H9 (cell line): Measurements from ENCODE around the gene ZBTB38. TPM values are rescaled to one million over a fixed set of nuclear protein-coding genes. Genes with fewer than 3 reads are reported as not detected.

ENCODE experiments used
- DNase-seq: peaks from one replicate; pipeline ENCODE4 v3.0.0-alpha.2; 2017
- H2AFZ ChIP-seq: one replicate; pipeline ENCODE4 v1.6.1; 2013; ENCODE audit warnings: mild to moderate bottlenecking, low read length, control low read depth, moderate library complexity
- H2AK5ac ChIP-seq: 2 replicates; pipeline ENCODE4 v1.6.1; 2013; ENCODE audit warnings: low read length, control low read depth, mixed read lengths; ENCODE audit not compliant: insufficient read length
- H2BK120ac ChIP-seq: one replicate; pipeline ENCODE4 v1.6.1; 2013; ENCODE audit warnings: low read depth, mild to moderate bottlenecking, low read length, control low read depth, inconsistent platforms; ENCODE audit not compliant: poor library complexity, severe bottlenecking
- H2BK12ac ChIP-seq: 2 replicates; pipeline ENCODE4 v1.6.1; 2013; ENCODE audit warnings: low read length, control low read depth, mixed read lengths, low read depth; ENCODE audit not compliant: insufficient read length
- H2BK15ac ChIP-seq: 2 replicates; pipeline ENCODE4 v1.6.1; 2013; ENCODE audit warnings: low read depth, low read length, control low read depth
- H2BK20ac ChIP-seq: one replicate; pipeline ENCODE4 v1.6.1; 2013; ENCODE audit warnings: low read depth, mild to moderate bottlenecking, low read length, control low read depth, inconsistent platforms; ENCODE audit not compliant: poor library complexity, severe bottlenecking
- H2BK5ac ChIP-seq: 2 replicates; pipeline ENCODE4 v1.6.1; 2013; ENCODE audit warnings: low read length, control low read depth, mixed read lengths; ENCODE audit not compliant: insufficient read length
- H3K14ac ChIP-seq: 2 replicates; pipeline ENCODE4 v1.6.1; 2013; ENCODE audit warnings: low read length, control low read depth; ENCODE audit not compliant: insufficient read depth
- H3K18ac ChIP-seq: 2 replicates; pipeline ENCODE4 v1.6.1; 2013; ENCODE audit warnings: low read depth, mild to moderate bottlenecking, mixed read lengths, low read length, control low read depth; ENCODE audit not compliant: insufficient read length
- H3K23ac ChIP-seq: 2 replicates; pipeline ENCODE4 v1.6.1; 2013; ENCODE audit warnings: low read length, control low read depth, mixed read lengths, low read depth; ENCODE audit not compliant: insufficient read length
- H3K23me2 ChIP-seq: 2 replicates; pipeline ENCODE4 v1.6.1; 2013; ENCODE audit warnings: low read depth, mild to moderate bottlenecking, mixed read lengths, low read length, control low read depth; ENCODE audit not compliant: insufficient read length, poor library complexity, severe bottlenecking
- H3K27ac ChIP-seq: 2 replicates; pipeline ENCODE4 v1.5.1; 2013; ENCODE audit warnings: low read length, control low read depth, mixed read lengths, low read depth; ENCODE audit not compliant: insufficient read length
- H3K27me3 ChIP-seq: 2 replicates; pipeline ENCODE4 v1.6.1; 2013; ENCODE audit warnings: low read length, control low read depth, inconsistent platforms; ENCODE audit not compliant: insufficient read depth
- H3K4ac ChIP-seq: 2 replicates; pipeline ENCODE4 v1.6.1; 2013; ENCODE audit warnings: low read depth, mild to moderate bottlenecking, control low read depth, inconsistent platforms, low read length, moderate library complexity
- H3K4me1 ChIP-seq: 2 replicates; pipeline ENCODE4 v1.6.1; 2013; ENCODE audit warnings: low read length, control low read depth, inconsistent platforms; ENCODE audit not compliant: insufficient read depth
- H3K4me2 ChIP-seq: 2 replicates; pipeline ENCODE4 v1.6.1; 2013; ENCODE audit warnings: low read length, control low read depth, mixed read lengths; ENCODE audit not compliant: insufficient read length, insufficient read depth
- H3K56ac ChIP-seq: 2 replicates; pipeline ENCODE4 v1.6.1; 2013; ENCODE audit warnings: low read depth, mild to moderate bottlenecking, mixed read lengths, low read length, control low read depth; ENCODE audit not compliant: insufficient read length
- H3K79me1 ChIP-seq: 2 replicates; pipeline ENCODE4 v1.6.1; 2013; ENCODE audit warnings: low read depth, mild to moderate bottlenecking, moderate library complexity, low read length, control low read depth, inconsistent platforms; ENCODE audit not compliant: insufficient read depth, poor library complexity, severe bottlenecking
- H3K79me2 ChIP-seq: 2 replicates; pipeline ENCODE4 v1.6.1; 2013; ENCODE audit warnings: low read length, control low read depth, inconsistent platforms; ENCODE audit not compliant: insufficient read depth
- H3K9ac ChIP-seq: 2 replicates; pipeline ENCODE4 v1.6.1; 2013; ENCODE audit warnings: low read length, control low read depth, mixed read lengths; ENCODE audit not compliant: insufficient read length; ENCODE audit errors: extremely low read depth
- H3K9me3 ChIP-seq: one replicate; pipeline ENCODE4 v1.6.1; 2013; ENCODE audit warnings: low read depth, low read length, inconsistent platforms; ENCODE audit not compliant: control insufficient read depth
- H3T11ph ChIP-seq: one replicate; pipeline ENCODE4 v1.6.1; 2013; ENCODE audit warnings: mild to moderate bottlenecking, low read length, control low read depth, inconsistent platforms
- H4K20me1 ChIP-seq: one replicate; pipeline ENCODE4 v1.6.1; 2013; ENCODE audit not compliant: control insufficient read depth, insufficient read length, insufficient read depth
- H4K5ac ChIP-seq: 2 replicates; pipeline ENCODE4 v1.6.1; 2013; ENCODE audit warnings: low read depth, mild to moderate bottlenecking, mixed read lengths, low read length, control low read depth; ENCODE audit not compliant: insufficient read length
- H4K8ac ChIP-seq: replicated peaks from 2 replicates; pipeline ENCODE4 v1.6.1; 2013; ENCODE audit warnings: low read length, control low read depth, mixed read lengths, low read depth; ENCODE audit not compliant: insufficient read length
- H4K91ac ChIP-seq: 2 replicates; pipeline ENCODE4 v1.6.1; 2013; ENCODE audit warnings: low read depth, mild to moderate bottlenecking, moderate library complexity, mixed read lengths, low read length, control low read depth; ENCODE audit not compliant: insufficient read length
- H3K27ac Mint-ChIP-seq, 3 experiments: 2 replicates in 2 of 3; 3 replicates in 1 of 3; pipeline ENCODE4 v1.8.0; 2020 to 2021; ENCODE audit warnings: mixed read lengths in 3 of 3, mild to moderate bottlenecking in 1 of 3, moderate library complexity in 1 of 3
- H3K27me3 Mint-ChIP-seq: 2 replicates; pipeline ENCODE4 v1.8.0; 2021; ENCODE audit warnings: low read depth, mild to moderate bottlenecking, moderate library complexity, mixed read lengths
- H3K36me3 Mint-ChIP-seq, 3 experiments: 2 replicates in 2 of 3; 3 replicates in 1 of 3; pipeline ENCODE4 v1.8.0; 2020 to 2021; ENCODE audit warnings: low read depth in 3 of 3, mixed read lengths in 3 of 3; ENCODE audit not compliant: insufficient read depth in 1 of 3
- H3K4me1 Mint-ChIP-seq, 2 experiments: 2 replicates each; pipeline ENCODE4 v1.8.0; 2020; ENCODE audit warnings: mixed read lengths in 2 of 2
- H3K4me3 Mint-ChIP-seq, 2 experiments: 2 replicates in 1 of 2; 3 replicates in 1 of 2; pipeline ENCODE4 v1.8.0; 2020 to 2021; ENCODE audit warnings: mild to moderate bottlenecking in 2 of 2, mixed read lengths in 2 of 2, moderate library complexity in 1 of 2
- H3K9me3 Mint-ChIP-seq, 2 experiments: 2 replicates in 1 of 2; 3 replicates in 1 of 2; pipeline ENCODE4 v1.8.0; 2020; ENCODE audit warnings: mild to moderate bottlenecking in 2 of 2, mixed read lengths in 2 of 2, moderate library complexity in 1 of 2
- CTCF ChIP-seq: fragments of 200-600 bp; sonication (generic); conservative IDR thresholded peaks from 3 replicates; pipeline ENCODE4 v1.8.0; 2021; ENCODE audit warnings: antibody characterized with exemption, mild to moderate bottlenecking
- WGBS: extraction: QIAGEN DNeasy Blood & Tissue Kit; methylation state at CpG from one replicate; pipeline ENCODE4 v1.1.7; 2013; ENCODE audit warnings: missing lambda C conversion rate, low lambda C conversion rate, mixed read lengths; ENCODE audit not compliant: insufficient read length; ENCODE audit errors: extremely low coverage; 5-methylcytosine and 5-hydroxymethylcytosine counted together
- total RNA-seq: library from RNA; stranded (reverse); gene quantifications from 2 replicates; pipeline ENCODE4 v1.2.1, GENCODE V29; 2021

The ZBTB38 gene
- total RNA-seq, 1 experiment from 2014 or later = 14.6 TPM

- Histone ChIP-seq H3K4me1 (peaks cover 8% of the 10 kb centered on the region; the same call in 1 of the 2 replicates), H2BK5ac (no peak overlapping the region), H3K9me3 (no peaks in the 10 kb centered on the region), H3T11ph (no peak overlapping the region), H3K14ac (peak overlapping the region; percentile 26; the same call in 1 of the 2 replicates), H3K9ac (no peak overlapping the region), H3K27me3 (no peaks in the 10 kb centered on the region), H4K20me1 (no peaks in the 10 kb centered on the region), H3K23ac (no peak overlapping the region), H3K56ac (no peak overlapping the region), H3K27ac (no peak overlapping the region), H4K8ac (no peak overlapping the region), H3K4me2 (no peak overlapping the region), H3K4ac (no peak overlapping the region), H2AFZ (no peak overlapping the region), H3K23me2 (no peaks in the 10 kb centered on the region), H2BK15ac (no peak overlapping the region), H3K79me1 (no peaks in the 10 kb centered on the region), H4K91ac (no peak overlapping the region), H3K18ac (no peak overlapping the region), H4K5ac (no peak overlapping the region), H2BK12ac (no peak overlapping the region), H3K79me2 (no peaks in the 10 kb centered on the region), H2AK5ac (no peak overlapping the region), H2BK120ac (no peak overlapping the region), H2BK20ac (no peak overlapping the region)
- TF ChIP-seq CTCF = no peak
- WGBS = no CpG with 5 or more reads among the region's 10 CpGs
- Mint-ChIP-seq H3K4me1 (peaks cover 41 to 42% of the 10 kb centered on the region in 2 experiments), H3K27ac (peak overlapping the region in 1 of 3 experiments; percentile 29; a peak in 3 of 7 replicates), H3K27me3 (peaks cover 3% of the 10 kb centered on the region), H3K4me3 (no peak overlapping the region; a peak in 1 of 5 replicates), H3K36me3 (no peaks in the 10 kb centered on the region; a peak in 2 of 7 replicates), H3K9me3 (no peaks in the 10 kb centered on the region)
- DNase-seq = peak; percentile 50
These were observed 7.3 kb downstream of the ZBTB38 start for GRCh38 chr3:141375381-141376301.
